OCI-LY7 (cell line): ENCODE data around the gene PLPPR3.

Source experiments
- EZH2phosphoT487 ChIP-seq: fragments of 200-600 bp; sonication (generic); IDR thresholded peaks from 2 replicates; pipeline ENCODE4 v1.6.1; 2018; ENCODE audit warnings: low read depth, borderline replicate concordance, mild to moderate bottlenecking, mixed run types, antibody characterized with exemption, low read length, moderate library complexity, mixed read lengths
- TF ChIP-seq, protein P1 (sequence below): fragments of 200-600 bp; sonication (generic); conservative IDR thresholded peaks from 2 replicates; pipeline ENCODE4 v1.5.1; 2014; ENCODE audit warnings: mild to moderate bottlenecking, antibody characterized with exemption, low read length, moderate library complexity, mixed read lengths

GRCh38 chr19:843836-844545 lies 22.2 kb upstream of the PLPPR3 start:
- TF ChIP-seq, protein P1, sequence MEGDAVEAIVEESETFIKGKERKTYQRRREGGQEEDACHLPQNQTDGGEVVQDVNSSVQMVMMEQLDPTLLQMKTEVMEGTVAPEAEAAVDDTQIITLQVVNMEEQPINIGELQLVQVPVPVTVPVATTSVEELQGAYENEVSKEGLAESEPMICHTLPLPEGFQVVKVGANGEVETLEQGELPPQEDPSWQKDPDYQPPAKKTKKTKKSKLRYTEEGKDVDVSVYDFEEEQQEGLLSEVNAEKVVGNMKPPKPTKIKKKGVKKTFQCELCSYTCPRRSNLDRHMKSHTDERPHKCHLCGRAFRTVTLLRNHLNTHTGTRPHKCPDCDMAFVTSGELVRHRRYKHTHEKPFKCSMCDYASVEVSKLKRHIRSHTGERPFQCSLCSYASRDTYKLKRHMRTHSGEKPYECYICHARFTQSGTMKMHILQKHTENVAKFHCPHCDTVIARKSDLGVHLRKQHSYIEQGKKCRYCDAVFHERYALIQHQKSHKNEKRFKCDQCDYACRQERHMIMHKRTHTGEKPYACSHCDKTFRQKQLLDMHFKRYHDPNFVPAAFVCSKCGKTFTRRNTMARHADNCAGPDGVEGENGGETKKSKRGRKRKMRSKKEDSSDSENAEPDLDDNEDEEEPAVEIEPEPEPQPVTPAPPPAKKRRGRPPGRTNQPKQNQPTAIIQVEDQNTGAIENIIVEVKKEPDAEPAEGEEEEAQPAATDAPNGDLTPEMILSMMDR = no peak
- no peak for TF ChIP-seq EZH2phosphoT487
